GM18498 (cell line): Measurements from ENCODE around the gene CST9L.
"Not testable (repeated sequence)": the region's sequence is repeated elsewhere in the genome, so short reads cannot be mapped to it uniquely, and the experiment has no call there.

Experiments used
- ATAC-seq: cut with Tn5 transposase; IDR thresholded peaks from one replicate; pipeline ENCODE4 v1.9.1; 2021; ENCODE audit warnings: mild to moderate bottlenecking, moderate library complexity; ENCODE audit not compliant: unreplicated experiment

Gene CST9L

GRCh38 chr20:23586735-23587525, 18.6 kb upstream of the CST9L start:
- no peak for ATAC-seq

- no peak for ATAC-seq
Measured at GRCh38 chr20:23585808-23586734, 17.8 kb upstream of the CST9L start.

- no peak for ATAC-seq
Measured at GRCh38 chr20:23585449-23585807, 17.1 kb upstream of the CST9L start.

GRCh38 chr20:23584434-23585199, 16.3 kb upstream of the CST9L start:
- ATAC-seq: no peak

GRCh38 chr20:23583526-23583925, 15.2 kb upstream of the CST9L start:
- ATAC-seq: no peak

GRCh38 chr20:23582293-23582692, 14.0 kb upstream of the CST9L start:
- ATAC-seq: no peak

GRCh38 chr20:23581833-23582232, 13.5 kb upstream of the CST9L start:
- ATAC-seq: not testable (repeated sequence)

GRCh38 chr20:23574977-23575376, 6.7 kb upstream of the CST9L start:
- no peak for ATAC-seq

GRCh38 chr20:23570178-23570760, 2.0 kb upstream of the CST9L start:
- no peak for ATAC-seq

GRCh38 chr20:23569570-23569969, 1.3 kb upstream of the CST9L start:
- ATAC-seq: no peak

- no peak for ATAC-seq
Measured at GRCh38 chr20:23568971-23569330, 667 bp upstream of the CST9L start.

- no peak for ATAC-seq
Measured at GRCh38 chr20:23566199-23566932, 1.9 kb downstream of the CST9L start.

GRCh38 chr20:23565503-23566045, 2.7 kb downstream of the CST9L start:
- no peak for ATAC-seq

- ATAC-seq: no peak
Measured at GRCh38 chr20:23564927-23565326, 3.4 kb downstream of the CST9L start.

GRCh38 chr20:23562721-23563342, 5.5 kb downstream of the CST9L start:
- no peak for ATAC-seq

- ATAC-seq: no peak
Measured at GRCh38 chr20:23554401-23554800, 13.9 kb downstream of the CST9L start.

- no peak for ATAC-seq
Measured at GRCh38 chr20:23551786-23552185, 16.5 kb downstream of the CST9L start.

- no peak for ATAC-seq
Measured at GRCh38 chr20:23551383-23551782, 16.9 kb downstream of the CST9L start.

GRCh38 chr20:23550227-23550626, 18.1 kb downstream of the CST9L start:
- ATAC-seq: no peak

GRCh38 chr20:23548408-23548807, 19.9 kb downstream of the CST9L start:
- ATAC-seq: no peak
